Kidney glomerular epithelial cell (primary cell): ENCODE data around the gene KCNJ9.
A peak's percentile ranks its signal among the peaks of the same experiment; 100 is the strongest.

Source experiments
- DNase-seq: peaks from one replicate; lab custom pipeline; 2025; lab: John Stamatoyannopoulos, UW

The KCNJ9 gene

DNA sequence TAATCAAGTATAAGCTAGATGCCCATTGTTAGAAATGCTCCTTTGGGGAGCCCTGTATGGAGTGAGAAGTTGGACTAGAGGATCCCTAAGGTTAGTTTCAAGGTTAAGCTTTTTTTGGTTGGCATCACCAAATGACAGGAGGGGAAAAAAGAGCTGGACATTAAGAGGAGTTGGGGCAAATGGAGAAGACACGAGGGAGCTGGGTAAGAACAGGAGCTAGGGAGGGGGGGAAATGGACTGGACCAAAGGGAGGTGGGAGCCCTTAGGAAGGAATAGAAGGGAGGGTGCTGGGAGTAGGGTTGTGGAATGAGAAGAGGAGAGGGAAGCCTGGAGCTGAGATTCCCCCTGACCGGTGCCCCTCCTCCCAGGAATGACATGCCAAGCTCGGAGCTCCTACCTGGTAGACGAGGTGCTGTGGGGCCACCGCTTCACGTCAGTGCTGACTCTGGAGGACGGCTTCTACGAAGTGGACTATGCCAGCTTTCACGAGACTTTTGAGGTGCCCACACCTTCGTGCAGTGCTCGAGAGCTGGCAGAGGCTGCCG lies 5.9 kb downstream of the KCNJ9 start:
- no peak for DNase-seq

GRCh38 chr1:160089883-160090282 lies 8.5 kb downstream of the KCNJ9 start:
- DNase-seq: no peak

DNA sequence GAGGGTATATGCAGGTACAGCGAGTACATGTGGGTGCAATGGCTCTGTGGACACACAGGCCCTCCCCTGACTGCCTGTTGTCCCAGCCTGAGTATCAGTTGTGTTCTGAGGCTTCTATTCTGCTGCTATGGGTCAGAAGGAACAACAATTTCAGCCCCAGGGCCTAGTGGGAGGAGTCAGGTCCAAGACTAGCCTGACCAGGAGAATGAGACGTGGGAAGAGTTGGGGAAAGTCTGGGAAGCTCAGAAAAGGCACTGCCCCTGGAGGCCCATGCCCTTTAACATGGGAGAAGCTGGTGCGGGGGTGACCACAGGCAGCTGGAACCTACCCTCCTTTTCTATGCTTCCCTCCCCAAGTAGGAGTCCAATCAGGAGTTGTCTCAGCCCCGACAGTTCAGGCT lies 9.4 kb downstream of the KCNJ9 start:
- DNase-seq: no peak

GRCh38 chr1:160091666-160092223 lies 10.4 kb downstream of the KCNJ9 start:
- no peak for DNase-seq

GRCh38 chr1:160092366-160093068 lies 11.2 kb downstream of the KCNJ9 start:
- no peak for DNase-seq

DNA sequence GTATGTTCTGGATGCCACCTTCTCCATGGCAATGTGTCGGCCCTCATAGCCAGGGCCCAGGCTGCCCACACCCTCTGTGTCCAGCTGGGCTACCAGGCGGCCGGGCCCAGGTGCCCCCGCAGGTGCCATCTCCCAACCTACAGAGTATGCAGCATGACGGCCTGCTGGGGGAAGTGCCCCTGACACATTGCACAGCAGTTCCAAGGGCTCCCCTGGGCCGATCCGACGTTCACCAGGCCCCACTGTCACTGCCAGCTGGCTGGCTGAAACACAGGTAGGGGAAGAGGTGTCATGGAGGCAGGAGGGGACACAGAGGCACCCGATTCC lies 11.7 kb downstream of the KCNJ9 start:
- DNase-seq: no peak

GRCh38 chr1:160093624-160094290 lies 12.4 kb downstream of the KCNJ9 start:
- no peak for DNase-seq

DNA sequence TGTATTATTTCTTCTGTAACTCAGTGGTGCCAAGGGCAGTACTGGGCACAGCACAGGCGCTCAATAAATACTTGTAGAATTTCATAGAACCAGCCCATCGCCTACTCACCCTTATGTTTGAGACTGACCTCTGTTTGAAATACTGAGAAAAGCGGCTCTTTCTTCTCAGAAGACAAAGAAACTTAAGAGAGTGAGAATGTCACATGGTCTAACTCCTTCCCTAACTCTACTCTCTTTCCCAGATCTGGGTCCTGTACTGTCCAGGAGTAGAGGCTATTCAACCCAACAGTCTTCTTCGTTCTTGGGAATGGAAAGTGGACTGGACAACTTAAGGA lies 12.9 kb downstream of the KCNJ9 start:
- DNase-seq: no peak

DNA sequence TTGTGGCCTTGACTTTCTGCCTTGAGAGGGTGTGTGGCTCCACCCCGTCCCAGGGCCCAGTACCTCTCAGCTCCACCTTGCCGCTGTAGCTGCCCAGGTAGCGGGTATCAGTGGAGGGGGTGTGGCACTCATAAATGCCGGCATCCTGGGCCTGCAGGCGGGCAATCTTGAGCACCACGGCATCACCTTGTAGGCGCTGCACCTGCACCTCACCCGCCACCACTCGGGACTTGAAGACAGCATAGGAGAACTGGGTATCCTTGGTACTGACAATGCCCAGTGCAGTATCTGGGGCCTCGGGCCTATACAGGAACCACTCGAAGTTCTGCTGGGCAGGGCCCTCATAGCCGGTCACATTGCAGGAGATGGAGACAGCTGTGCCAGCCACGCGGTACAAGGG lies 13.5 kb downstream of the KCNJ9 start:
- no peak for DNase-seq

- no peak for DNase-seq
Observed at GRCh38 chr1:160095382-160096105, 14.2 kb downstream of the KCNJ9 start.

DNA sequence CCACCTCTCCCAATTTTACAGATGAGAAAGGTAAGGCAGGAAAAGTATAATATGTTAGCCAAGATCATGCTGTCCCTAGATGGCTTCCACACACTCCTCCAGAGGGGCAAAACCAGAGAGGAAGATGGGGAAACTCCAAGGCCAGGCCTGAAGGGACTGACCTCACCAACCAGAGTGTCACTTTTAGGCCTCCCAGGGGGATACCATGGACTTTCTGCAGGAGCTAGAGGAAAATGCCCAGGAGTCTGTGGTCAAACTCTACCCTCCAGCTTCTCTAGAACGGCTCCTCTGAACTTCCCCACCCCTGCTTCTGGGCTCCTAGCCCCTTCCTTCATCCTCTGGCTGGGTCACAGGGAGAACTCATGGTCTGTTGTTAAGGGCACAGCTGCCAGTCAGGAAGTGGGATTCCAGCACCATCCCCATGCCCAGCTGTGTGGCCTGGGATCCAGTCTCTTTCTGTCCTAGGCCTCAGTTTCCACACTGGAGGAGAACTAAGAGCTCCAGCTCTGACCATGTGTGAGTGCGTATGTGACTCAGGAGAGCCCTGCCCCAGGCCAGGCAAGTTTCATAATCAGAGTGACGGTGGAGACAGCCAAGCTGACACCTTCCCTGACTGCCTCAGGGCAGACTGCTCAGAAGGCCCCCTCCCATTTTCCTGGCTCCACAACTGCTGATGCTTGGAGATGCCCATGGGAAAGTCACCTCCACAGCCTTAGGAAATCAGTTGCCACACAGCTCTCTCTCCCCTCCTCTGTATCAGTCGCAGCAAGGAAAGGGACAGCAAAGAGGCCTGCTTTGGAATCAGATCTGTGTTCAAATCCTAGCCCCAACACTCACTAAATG lies 15.2 kb downstream of the KCNJ9 start:
- DNase-seq: no peak

- DNase-seq: no peak
Observed at GRCh38 chr1:160097151-160097910, 16.0 kb downstream of the KCNJ9 start.

DNA sequence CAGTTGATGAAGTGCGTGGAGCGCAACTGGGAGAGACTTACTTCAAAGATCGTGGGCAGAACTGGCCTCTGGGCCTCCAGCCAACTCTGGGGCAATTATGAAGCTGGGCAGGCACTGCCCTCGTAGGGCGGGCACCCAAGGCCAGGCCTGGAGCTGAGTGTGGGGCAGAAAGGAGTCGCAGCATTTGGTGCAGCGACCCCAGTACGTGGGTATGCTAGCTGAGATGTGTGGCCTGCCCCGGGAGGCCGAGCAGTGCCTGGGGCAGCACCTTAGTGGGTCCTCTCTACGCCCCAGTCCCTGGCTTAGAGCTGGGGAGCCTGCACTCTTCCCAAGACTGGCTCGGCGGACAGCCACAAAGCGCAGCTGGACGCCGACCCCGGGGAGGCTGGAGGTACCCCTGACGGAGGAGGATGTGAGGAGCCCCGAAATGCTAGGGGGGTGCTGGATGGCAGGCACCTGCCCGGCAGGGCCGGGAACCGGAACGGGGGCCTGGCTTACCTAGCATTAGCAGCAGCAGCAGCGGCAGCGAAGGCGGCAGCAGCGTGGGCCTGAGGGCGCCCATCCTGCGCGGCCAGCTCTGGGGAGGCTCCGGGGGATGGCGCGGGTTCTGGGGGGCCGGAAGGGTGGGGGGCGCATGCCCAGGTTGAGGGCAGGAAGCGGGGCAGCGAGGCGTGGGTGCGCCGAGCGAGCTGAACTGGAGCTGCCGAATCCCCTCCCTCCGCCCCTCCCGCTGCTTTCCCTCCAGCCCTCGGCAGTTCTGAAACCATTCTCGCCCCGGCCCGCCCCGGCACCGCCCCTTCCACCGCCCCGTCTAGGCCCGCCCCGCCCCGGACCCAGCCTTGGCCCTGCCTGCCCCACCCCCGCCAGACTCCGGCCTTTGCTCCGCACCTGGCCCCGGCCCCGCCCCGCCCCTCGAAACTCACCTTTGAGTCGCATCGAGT lies 16.8 kb downstream of the KCNJ9 start, which contains the start of gene IGSF8:
IGSF8 (minus strand) TSS at position 709 of the 941 bp plus-strand sequence; CDS start at position 562, 147 bp downstream.
- peak; percentile 78 for DNase-seq

DNA sequence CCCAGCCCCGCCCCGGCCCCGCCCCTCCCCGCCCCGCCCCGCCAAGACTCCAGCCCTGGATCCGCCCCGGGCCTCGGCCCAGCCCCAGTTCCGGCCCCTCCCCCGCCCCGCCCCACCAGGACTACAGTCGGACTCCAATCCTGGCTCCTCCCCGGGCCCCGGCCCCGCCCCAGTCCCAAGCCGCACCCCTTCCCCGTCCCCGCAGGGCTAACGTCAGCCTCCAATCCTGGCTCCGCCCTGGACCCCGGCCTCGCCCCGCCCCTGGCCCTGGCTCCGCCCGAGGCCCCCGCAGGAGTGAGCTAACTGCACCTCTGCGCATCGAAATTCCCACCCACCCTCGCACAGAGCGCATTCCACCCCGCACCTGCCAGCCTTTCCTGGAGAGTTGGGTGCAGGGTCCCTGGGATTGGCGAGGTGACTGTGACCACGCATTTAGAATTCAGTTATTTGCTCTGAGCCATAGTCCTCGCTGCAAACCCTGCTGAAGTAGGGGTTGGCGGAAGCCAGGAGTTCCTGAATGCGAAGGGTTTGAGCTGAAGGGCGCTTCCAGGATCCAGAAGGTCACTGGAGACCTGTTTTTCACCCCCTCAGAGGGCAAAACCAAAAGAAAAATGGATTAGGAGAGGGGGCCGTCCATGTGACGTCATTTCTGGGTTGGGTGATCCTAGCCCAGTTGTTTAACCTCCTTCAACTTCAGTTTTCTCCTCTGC lies 17.7 kb downstream of the KCNJ9 start:
- DNase-seq: peak; percentile 78

- no peak for DNase-seq
Observed at GRCh38 chr1:160099716-160100375, 18.5 kb downstream of the KCNJ9 start.

DNA sequence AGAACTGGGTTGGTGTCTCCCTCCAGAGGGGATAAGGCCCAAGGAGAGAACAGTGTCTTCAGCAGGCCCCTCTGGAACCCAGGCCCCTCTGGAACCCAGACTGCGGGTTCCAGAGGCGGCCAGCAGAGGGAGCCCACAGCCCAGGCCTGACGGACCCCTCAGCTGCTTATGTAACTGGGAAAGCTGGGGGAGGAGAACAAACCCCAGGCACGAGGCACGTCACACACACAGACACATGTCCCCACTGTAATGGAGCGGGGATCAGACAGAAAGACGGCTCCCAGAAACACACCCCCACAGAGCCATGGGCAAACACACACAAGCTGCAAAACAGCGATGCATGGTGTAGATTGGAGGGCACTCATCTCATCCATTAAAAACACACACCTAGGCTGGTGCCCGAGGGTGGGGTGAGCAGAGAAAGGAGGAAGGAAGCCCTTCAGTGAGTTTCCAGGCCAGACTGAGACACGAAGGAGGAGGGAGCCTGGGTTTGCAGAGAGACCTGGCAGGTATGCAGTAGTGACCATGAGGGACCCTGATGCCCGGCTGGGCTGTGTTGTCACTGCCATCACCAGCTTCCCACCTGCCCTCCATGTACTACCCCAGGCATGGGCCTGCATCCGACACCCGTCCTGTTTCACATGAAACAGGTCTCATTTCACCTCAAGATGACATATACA lies 19.8 kb downstream of the KCNJ9 start:
- DNase-seq: peak; percentile 66

- peak; percentile 43 for DNase-seq
Observed at GRCh38 chr1:160101717-160102522, 20.6 kb downstream of the KCNJ9 start.
